ENCODE data around the gene HESX1. TPM values are rescaled to one million over a fixed set of nuclear protein-coding genes. Genes with fewer than 3 reads are reported as not detected.

The HESX1 gene
- total RNA-seq, 1 donor from 2014 or later = 1.2 TPM

DNA sequence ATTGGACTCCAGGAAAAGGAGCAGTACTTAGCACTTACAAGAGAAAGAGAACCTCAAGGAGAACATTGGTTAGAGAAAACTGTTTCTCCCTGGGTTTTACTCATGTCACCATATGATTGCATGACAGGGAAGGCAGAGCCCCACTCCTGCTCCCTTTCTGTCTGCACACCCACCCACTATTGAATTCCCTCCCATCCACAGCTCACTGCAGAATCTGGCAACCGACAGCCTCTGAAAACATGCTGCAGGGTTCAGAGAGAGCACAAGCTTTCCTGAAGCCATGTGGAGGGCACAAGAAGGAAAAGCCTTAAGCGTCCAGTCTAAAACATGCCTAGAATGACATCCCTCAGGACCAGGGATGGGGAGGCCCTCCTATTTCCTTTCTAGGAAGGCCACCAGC, 31.6 kb downstream of the HESX1 start:
- TF ChIP-seq, protein P1, sequence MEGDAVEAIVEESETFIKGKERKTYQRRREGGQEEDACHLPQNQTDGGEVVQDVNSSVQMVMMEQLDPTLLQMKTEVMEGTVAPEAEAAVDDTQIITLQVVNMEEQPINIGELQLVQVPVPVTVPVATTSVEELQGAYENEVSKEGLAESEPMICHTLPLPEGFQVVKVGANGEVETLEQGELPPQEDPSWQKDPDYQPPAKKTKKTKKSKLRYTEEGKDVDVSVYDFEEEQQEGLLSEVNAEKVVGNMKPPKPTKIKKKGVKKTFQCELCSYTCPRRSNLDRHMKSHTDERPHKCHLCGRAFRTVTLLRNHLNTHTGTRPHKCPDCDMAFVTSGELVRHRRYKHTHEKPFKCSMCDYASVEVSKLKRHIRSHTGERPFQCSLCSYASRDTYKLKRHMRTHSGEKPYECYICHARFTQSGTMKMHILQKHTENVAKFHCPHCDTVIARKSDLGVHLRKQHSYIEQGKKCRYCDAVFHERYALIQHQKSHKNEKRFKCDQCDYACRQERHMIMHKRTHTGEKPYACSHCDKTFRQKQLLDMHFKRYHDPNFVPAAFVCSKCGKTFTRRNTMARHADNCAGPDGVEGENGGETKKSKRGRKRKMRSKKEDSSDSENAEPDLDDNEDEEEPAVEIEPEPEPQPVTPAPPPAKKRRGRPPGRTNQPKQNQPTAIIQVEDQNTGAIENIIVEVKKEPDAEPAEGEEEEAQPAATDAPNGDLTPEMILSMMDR (IDR thresholded peaks at IDR 0.05) = no peak
- no peak overlapping the region for H3K4me3 Mint-ChIP-seq (ENCODE audit: unreplicated experiment)
- no peak for DNase-seq (ENCODE audit: low spot score)
- H3K27ac Mint-ChIP-seq (ENCODE audit: unreplicated experiment) = no peak overlapping the region
- no peaks in the 10 kb centered on the region for H3K9me3 Mint-ChIP-seq (ENCODE audit: low read depth)
- H3K27me3 Mint-ChIP-seq (ENCODE audit: low read depth) = peaks cover 12% of the 10 kb centered on the region
- H3K36me3 Mint-ChIP-seq (ENCODE audit: low read depth) = no peaks in the 10 kb centered on the region
- peaks cover 12% of the 10 kb centered on the region for H3K4me1 Mint-ChIP-seq (ENCODE audit: low read depth)

- no peaks in the 10 kb centered on the region for H3K36me3 Mint-ChIP-seq (ENCODE audit: low read depth)
- H3K9me3 Mint-ChIP-seq (ENCODE audit: low read depth) = no peaks in the 10 kb centered on the region
- no peak overlapping the region for H3K4me3 Mint-ChIP-seq (ENCODE audit: unreplicated experiment)
- H3K27me3 Mint-ChIP-seq (ENCODE audit: low read depth) = peaks cover 12% of the 10 kb centered on the region
- H3K4me1 Mint-ChIP-seq (ENCODE audit: low read depth) = peaks cover 12% of the 10 kb centered on the region
- H3K27ac Mint-ChIP-seq (ENCODE audit: unreplicated experiment) = no peak overlapping the region
- TF ChIP-seq, protein P1 (IDR thresholded peaks at IDR 0.05) = no peak
- no peak for DNase-seq (ENCODE audit: low spot score)
Measured at GRCh38 chr3:57166660-57167059, 33.1 kb downstream of the HESX1 start.

- Mint-ChIP-seq H3K4me1 (ENCODE audit: low read depth) (peaks cover 21% of the 10 kb centered on the region), H3K4me3 (ENCODE audit: unreplicated experiment) (peak overlapping the region; percentile 45)
- TF ChIP-seq, protein P1 (IDR thresholded peaks at IDR 0.05) = no peak
Measured at GRCh38 chr3:57165641-57166040, 34.1 kb downstream of the HESX1 start.

GRCh38 chr3:57164657-57165573, 34.9 kb downstream of the HESX1 start, which contains the start of gene IL17RD:
IL17RD (minus strand) TSS chr3:57165353; CDS start chr3:57165286, 67 bp downstream.
- Mint-ChIP-seq H3K4me3 (ENCODE audit: unreplicated experiment) (peak within 1 kb of the TSS; percentile 85), H3K36me3 (ENCODE audit: low read depth) (no peaks in the 10 kb centered on the region), H3K4me1 (ENCODE audit: low read depth) (peaks cover 19% of the 10 kb centered on the region), H3K9me3 (ENCODE audit: low read depth) (no peaks in the 10 kb centered on the region), H3K27ac (ENCODE audit: unreplicated experiment) (peak within 1 kb of the TSS; percentile 10), H3K27me3 (ENCODE audit: low read depth) (peaks cover 10% of the 10 kb centered on the region)
- TF ChIP-seq, protein P1 (IDR thresholded peaks at IDR 0.05) = no peak
- no peak for DNase-seq (ENCODE audit: low spot score)

More at GRCh38 chr3:57165641-57166040, 34.1 kb downstream of the HESX1 start:
- DNase-seq (ENCODE audit: low spot score) = no peak
- Mint-ChIP-seq H3K9me3 (ENCODE audit: low read depth) (no peaks in the 10 kb centered on the region), H3K27me3 (ENCODE audit: low read depth) (peaks cover 12% of the 10 kb centered on the region), H3K27ac (ENCODE audit: unreplicated experiment) (no peak overlapping the region), H3K36me3 (ENCODE audit: low read depth) (no peaks in the 10 kb centered on the region)

DNA sequence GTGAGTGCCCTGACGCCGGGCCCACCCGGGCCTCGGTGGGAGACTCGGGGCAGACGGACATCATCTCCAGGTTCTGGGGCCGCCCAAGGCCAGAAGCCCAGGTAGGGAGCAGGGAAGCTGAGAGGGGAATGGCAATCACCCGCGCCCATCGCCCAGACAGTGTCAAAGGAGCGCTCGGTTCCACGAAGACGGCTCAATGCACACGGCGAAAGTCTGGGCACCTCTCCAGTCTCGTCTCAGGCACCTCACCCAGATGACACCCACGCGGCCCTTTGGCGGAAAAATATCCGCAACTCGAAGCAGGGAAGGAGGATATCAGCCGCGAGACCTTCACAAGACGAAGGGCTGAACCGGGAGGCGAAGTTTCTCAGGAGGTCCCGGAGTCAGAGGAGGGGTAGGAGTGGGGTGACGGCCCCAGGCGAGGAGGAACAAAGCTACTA, 35.5 kb downstream of the HESX1 start:
- H3K27ac Mint-ChIP-seq (ENCODE audit: unreplicated experiment) = peak overlapping the region; percentile 10
- peak overlapping the region; percentile 85 for H3K4me3 Mint-ChIP-seq (ENCODE audit: unreplicated experiment)
- H3K36me3 Mint-ChIP-seq (ENCODE audit: low read depth) = no peaks in the 10 kb centered on the region
- H3K27me3 Mint-ChIP-seq (ENCODE audit: low read depth) = peaks cover 10% of the 10 kb centered on the region
- no peaks in the 10 kb centered on the region for H3K9me3 Mint-ChIP-seq (ENCODE audit: low read depth)
- peaks cover 23% of the 10 kb centered on the region for H3K4me1 Mint-ChIP-seq (ENCODE audit: low read depth)
- no peak for DNase-seq (ENCODE audit: low spot score)
- TF ChIP-seq, protein P1 (IDR thresholded peaks at IDR 0.05) = no peak
